Colon (tissue), 2 donors: Measurements from ENCODE around the gene SFTPB.

ENCODE experiments used
- FAIRE-seq: peaks from 2 replicates; lab custom pipeline; 2012; peaks lifted over from hg19 to GRCh38; lab: Jason Lieb, UNC
- donor health status: control.
- donor health status: control.

The SFTPB gene

GRCh38 chr2:85611217-85611704, 56.7 kb downstream of the SFTPB start:
- no peak for FAIRE-seq
